Skeletal muscle tissue (tissue), 4 donors: ENCODE results near the gene SVIL. TPM values are rescaled to one million over a fixed set of nuclear protein-coding genes. Genes with fewer than 3 reads are reported as not detected.
"Not testable (repeated sequence)": the region's sequence is repeated elsewhere in the genome, so short reads cannot be mapped to it uniquely, and the experiment has no call there.

Experiments
- H3K27ac ChIP-seq: one replicate; pipeline ENCODE4 v1.7.0; 2013; ENCODE audit warnings: mild to moderate bottlenecking, low read depth, low read length, inconsistent platforms
- H3K27me3 ChIP-seq, 3 donors: one replicate each; pipeline ENCODE4 v1.7.0; 2013; ENCODE audit warnings: low read length in 3 of 3; ENCODE audit not compliant: control insufficient read depth in 3 of 3, insufficient read depth in 3 of 3
- H3K36me3 ChIP-seq, 3 donors: one replicate each; pipeline ENCODE4 v1.7.0; 2013; ENCODE audit warnings: low read length in 3 of 3; ENCODE audit not compliant: control insufficient read depth in 3 of 3, insufficient read depth in 3 of 3
- H3K4me1 ChIP-seq, 3 donors: one replicate each; pipeline ENCODE4 v1.7.0; 2013; ENCODE audit warnings: low read length in 3 of 3, mild to moderate bottlenecking in 3 of 3; ENCODE audit not compliant: control insufficient read depth in 3 of 3, insufficient read depth in 3 of 3
- H3K4me3 ChIP-seq, 3 donors: one replicate each; pipeline ENCODE4 v1.7.0; 2013; ENCODE audit warnings: low read length in 3 of 3
- H3K9ac ChIP-seq, 3 donors: one replicate each; pipeline ENCODE4 v1.7.0; 2013; ENCODE audit warnings: low read length in 3 of 3, mild to moderate bottlenecking in 3 of 3, moderate library complexity in 2 of 3, low read depth in 1 of 3
- H3K9me3 ChIP-seq, 3 donors: one replicate each; pipeline ENCODE4 v1.7.0; 2013; ENCODE audit warnings: low read length in 3 of 3; ENCODE audit not compliant: control insufficient read depth in 3 of 3
- total RNA-seq: library from RNA; depleted of rRNA; stranded (reverse); fragments of >200 nt; gene quantifications from one replicate; pipeline ENCODE4 v1.2.3, GENCODE V29; 2014
- donor health status: Osteomylitis.

The SVIL gene
- total RNA-seq, 1 donor from 2014 or later = 153 TPM

DNA sequence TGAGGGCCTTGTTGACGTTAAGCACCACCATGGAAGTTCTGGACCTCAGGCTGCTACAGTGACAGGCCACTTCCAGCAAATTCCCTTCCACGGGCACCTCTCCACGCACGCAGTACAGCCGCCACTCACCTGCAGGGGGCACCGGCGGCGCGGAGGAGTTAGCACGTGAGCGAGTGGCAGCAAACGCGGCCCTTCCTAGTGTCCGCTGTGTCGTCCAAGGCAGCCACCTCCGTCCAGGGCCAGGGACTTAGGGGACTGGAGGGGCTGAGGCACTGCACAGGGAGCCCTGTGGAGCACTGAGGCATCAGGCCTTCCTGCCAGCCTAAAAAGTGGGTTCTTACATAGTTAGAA, 164.4 kb downstream of the SVIL start:
- H3K9me3 ChIP-seq = no peaks in the 10 kb centered on the region
- H3K36me3 ChIP-seq = peaks cover 68 to 71% (median 68%) of the 10 kb centered on the region in 3 donors
- H3K9ac ChIP-seq = peak overlapping the region; percentile 4 to 54 (median 43)
- no peak overlapping the region for H3K4me3 ChIP-seq
- no peaks in the 10 kb centered on the region for H3K27me3 ChIP-seq
- H3K27ac ChIP-seq = peak overlapping the region; percentile 60
- peaks cover 43 to 67% (median 63%) of the 10 kb centered on the region in 3 donors for H3K4me1 ChIP-seq

DNA sequence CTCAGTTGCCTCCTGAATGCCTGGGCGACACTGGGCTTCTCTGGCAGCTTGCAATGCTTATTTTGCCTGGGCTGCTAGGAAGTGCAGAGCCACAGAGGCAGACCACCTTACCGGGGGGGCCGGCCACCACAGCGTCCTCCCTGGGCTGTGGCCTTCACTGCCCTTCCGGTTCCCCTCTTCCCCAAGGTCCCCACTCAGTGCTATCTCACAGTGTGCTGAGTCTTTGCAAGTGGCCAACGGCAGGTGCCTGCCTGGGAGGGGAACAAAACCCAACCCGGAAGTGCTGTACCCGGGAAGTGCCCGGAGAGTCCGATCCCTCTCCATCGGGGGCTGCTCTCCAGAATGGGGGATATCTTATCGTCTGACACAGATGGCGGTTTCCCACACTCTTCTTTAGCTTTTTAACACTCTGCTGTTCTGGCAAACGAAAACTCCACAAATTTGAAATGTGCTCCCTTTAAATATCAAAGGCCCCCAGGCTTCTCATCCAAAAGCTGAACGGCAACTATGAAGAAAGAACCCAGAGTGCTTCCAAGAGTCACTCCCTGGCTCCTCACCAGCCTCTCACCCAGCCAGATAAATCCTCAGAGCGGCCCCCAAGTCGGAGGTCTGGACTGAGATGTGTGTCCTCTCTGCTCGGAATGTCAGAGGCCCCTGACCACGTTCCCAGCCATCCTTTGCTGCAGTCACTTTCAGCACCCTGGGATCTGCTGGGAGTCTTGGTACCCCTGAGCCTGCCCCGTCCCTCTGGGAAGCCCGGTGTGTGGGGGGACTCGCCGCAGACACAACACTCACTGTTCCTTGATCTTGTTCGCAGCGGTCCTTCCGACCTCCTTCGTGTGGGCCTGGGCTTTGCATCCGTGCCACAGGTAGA, 165.1 kb downstream of the SVIL start:
- Histone ChIP-seq H3K9ac (peak overlapping the region; percentile 4 to 45 (median 43)), H3K9me3 (no peaks in the 10 kb centered on the region), H3K4me3 (no peak overlapping the region), H3K27me3 (no peaks in the 10 kb centered on the region), H3K4me1 (peaks cover 42 to 67% (median 63%) of the 10 kb centered on the region in 3 donors), H3K36me3 (peaks cover 71 to 72% (median 72%) of the 10 kb centered on the region in 3 donors), H3K27ac (peak overlapping the region; percentile 60)

DNA sequence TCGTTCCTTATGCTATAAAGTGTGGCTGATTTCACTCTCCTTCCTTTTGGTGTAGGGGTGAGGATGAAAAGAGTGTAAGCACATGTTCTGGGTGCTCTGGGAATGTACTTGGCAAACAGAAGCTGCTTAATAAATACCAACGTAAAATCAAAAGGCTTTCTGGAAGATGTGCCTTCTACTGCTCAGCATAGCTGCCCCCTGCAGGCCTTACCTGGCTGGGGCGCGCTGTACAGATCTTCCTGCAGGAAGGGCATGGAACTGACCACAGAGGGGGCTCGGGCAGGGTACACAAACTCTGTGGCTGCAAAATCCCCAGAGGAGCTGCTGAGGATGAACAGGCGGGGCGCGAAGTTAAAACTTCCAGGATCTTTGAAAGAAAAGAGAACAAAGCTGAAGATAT, 169.4 kb downstream of the SVIL start:
- H3K4me3 ChIP-seq = no peak overlapping the region
- peak overlapping the region; percentile 78 for H3K27ac ChIP-seq
- H3K9me3 ChIP-seq = no peaks in the 10 kb centered on the region
- no peaks in the 10 kb centered on the region for H3K27me3 ChIP-seq
- peaks cover 67 to 79% (median 78%) of the 10 kb centered on the region in 3 donors for H3K36me3 ChIP-seq
- H3K4me1 ChIP-seq = peaks cover 28 to 52% (median 38%) of the 10 kb centered on the region in 3 donors
- H3K9ac ChIP-seq = no peak overlapping the region

DNA sequence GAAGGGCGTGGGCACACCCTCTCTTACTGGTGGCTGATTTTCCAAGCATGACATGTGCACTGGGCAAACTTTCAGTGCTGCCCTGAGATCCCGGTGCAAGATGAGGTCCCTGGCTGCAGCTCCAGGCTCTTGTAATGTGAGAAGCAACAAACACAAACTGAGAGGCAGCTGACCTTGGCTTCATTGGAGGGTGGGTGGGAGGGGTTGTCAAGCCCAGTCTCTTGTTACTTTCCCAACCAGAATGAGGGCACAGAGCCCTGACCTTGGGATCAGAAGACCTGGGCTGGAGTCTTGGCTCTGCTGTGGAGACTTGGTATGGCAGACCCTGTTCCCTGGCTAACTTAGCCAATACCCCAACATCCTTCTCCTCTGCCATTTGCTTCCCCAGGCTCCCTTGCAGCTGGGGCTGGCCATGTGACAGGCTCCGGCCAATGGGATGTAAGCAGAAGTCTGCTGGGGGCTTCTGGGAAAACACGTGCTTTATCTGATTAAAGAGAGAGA, 170.1 kb downstream of the SVIL start:
- not testable (repeated sequence) for H3K4me3 ChIP-seq, H3K9me3 ChIP-seq, H3K27me3 ChIP-seq
- Histone ChIP-seq H3K36me3 (peaks cover 65 to 79% (median 79%) of the 10 kb centered on the region in 3 donors), H3K27ac (peak overlapping the region; percentile 78), H3K9ac (peak overlapping the region in 1 of 3 donors; percentile 61), H3K4me1 (peaks cover 25 to 46% (median 32%) of the 10 kb centered on the region in 3 donors)

DNA sequence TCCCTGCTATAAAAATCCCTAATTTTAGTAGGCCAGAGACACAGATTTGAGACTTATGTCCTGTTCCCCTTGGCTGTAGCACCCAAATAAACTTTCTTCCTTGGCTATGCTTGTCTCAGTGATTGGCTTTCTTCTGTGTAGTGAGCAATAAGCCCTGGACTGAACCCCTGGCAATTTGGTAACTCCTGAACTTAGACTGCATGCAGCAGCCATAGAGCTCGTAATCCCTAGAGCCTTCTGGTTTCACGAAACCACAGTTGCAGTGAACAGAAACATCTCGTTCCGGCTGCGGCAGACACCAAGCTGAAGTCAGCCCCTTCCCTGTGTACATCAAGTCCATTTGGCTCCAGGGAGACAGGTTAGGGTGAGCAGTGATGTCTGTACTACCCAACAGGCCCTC, 173.7 kb downstream of the SVIL start:
- no peaks in the 10 kb centered on the region for H3K9me3 ChIP-seq
- no peaks in the 10 kb centered on the region for H3K27me3 ChIP-seq
- H3K27ac ChIP-seq = peak overlapping the region; percentile 46
- H3K36me3 ChIP-seq = peaks cover 65 to 73% (median 71%) of the 10 kb centered on the region in 3 donors
- H3K4me3 ChIP-seq = no peak overlapping the region
- peaks cover 20 to 26% (median 20%) of the 10 kb centered on the region in 3 donors for H3K4me1 ChIP-seq
- no peak overlapping the region for H3K9ac ChIP-seq

DNA sequence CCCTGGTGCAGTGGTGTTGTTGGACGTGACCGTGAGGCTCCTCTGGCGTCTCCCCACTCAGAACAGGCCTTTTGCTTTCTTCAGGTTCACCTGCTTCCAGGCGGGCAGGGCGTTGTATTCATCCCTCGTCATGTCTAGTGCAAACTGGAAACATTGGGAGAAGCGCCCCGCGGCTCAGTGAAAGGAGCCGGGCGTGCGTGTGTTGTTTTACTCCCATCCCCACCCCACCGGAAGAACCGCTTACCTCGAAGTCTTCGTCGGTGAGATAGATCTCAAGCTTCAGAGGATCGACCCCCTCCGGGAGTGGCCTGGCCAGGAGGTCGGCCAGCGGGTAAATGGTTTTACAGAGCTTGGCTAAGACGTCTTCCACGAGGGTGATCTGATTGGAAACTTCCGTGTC, 176.6 kb downstream of the SVIL start:
- H3K9me3 ChIP-seq, H3K27ac ChIP-seq, H3K4me1 ChIP-seq, H3K9ac ChIP-seq, H3K4me3 ChIP-seq, H3K27me3 ChIP-seq: not testable (repeated sequence)
- H3K36me3 ChIP-seq = peaks cover 45 to 55% (median 54%) of the 10 kb centered on the region in 3 donors

DNA sequence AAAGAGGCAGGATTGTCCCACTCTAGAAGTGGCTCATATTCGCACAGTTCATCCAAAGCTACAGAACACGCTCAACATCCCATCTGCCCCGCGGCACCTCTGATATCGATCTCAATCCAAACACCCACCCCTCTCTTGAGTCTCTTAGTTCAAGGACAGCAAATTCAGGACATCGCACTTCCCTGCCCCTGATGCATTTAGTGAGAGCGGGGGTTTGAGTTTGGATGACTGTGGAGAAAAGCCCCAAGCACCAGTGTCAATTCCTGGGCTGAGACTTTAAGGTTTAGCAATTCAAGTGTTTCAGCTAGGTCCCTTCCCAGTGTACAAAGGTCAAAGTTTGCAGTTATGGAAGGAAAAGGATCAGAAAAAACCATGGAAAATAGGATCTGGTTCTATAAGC, 179.7 kb downstream of the SVIL start:
- H3K27me3 ChIP-seq = no peaks in the 10 kb centered on the region
- no peak overlapping the region for H3K9ac ChIP-seq
- no peaks in the 10 kb centered on the region for H3K4me1 ChIP-seq
- no peaks in the 10 kb centered on the region for H3K9me3 ChIP-seq
- peaks cover 23 to 25% (median 24%) of the 10 kb centered on the region in 3 donors for H3K36me3 ChIP-seq
- peak overlapping the region; percentile 34 for H3K27ac ChIP-seq
- H3K4me3 ChIP-seq = no peak overlapping the region

DNA sequence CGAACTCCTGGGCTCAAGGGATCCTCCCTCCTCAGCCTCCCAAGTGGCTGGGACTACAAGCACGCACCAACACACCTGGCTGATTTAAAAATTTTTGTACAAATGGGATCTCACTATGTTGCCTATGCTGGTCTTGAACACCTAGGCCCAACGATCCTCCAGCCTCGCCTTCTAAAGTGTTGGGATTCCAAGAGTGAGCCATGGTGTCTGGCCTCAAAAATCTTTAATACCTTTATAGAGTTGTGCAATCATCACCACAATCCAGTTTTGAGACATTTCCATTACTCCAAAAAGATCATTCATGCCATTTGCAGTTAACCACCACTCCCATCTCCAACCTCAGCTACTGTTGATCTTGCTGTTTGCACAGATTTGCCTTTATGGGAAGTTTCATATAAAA, 180.5 kb downstream of the SVIL start:
- Histone ChIP-seq H3K36me3 (peaks cover 16 to 18% (median 17%) of the 10 kb centered on the region in 3 donors), H3K9ac (no peak overlapping the region), H3K27me3 (no peaks in the 10 kb centered on the region), H3K27ac (no peak overlapping the region), H3K4me1 (peaks cover 0 to 1% (median 0%) of the 10 kb centered on the region in 3 donors), H3K4me3 (no peak overlapping the region), H3K9me3 (no peaks in the 10 kb centered on the region)

DNA sequence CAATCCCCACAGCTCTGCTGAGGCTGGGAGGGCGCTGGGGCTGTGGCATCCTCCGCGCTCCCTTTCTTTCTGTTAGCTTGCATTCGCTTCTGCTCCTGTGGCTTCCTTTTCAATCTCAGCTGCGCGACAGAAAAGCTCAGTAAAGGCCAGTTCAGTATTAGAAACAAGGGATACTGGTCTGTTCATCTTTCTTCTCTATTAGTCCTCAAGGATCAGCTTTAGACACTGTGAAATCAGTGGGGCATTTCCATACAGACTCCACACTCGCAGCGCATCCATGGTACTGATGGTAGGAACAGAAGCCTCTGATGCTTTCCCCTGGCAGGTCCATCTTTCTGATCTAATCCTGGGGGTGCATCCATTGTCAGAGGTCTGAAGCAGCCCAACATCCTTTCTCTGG, 182.2 kb downstream of the SVIL start:
- H3K4me3 ChIP-seq = no peak overlapping the region
- peaks cover 4 to 8% (median 5%) of the 10 kb centered on the region in 3 donors for H3K36me3 ChIP-seq
- no peaks in the 10 kb centered on the region for H3K9me3 ChIP-seq
- H3K9ac ChIP-seq = no peak overlapping the region
- no peaks in the 10 kb centered on the region for H3K27me3 ChIP-seq
- no peak overlapping the region for H3K27ac ChIP-seq
- peaks cover 8 to 14% (median 13%) of the 10 kb centered on the region in 3 donors for H3K4me1 ChIP-seq

DNA sequence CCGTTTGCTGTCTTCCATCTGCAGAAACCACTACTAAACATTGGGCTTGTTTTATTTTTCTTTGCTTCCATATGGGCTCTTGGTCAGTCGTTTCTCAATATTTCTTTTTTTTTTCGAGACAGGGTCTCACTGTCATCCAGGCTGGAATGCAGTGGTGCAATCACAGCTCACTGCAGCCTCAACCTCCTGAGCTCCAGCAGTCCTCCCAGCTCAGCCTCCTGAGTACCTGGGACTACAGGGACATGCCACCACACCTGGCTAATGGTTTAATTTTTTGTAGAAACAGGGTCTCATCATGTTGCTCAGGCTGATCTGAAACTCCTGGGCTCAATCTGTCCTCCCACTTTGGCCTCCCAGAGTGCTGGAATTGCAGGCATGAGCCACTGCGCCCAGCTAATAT, 182.8 kb downstream of the SVIL start:
- Histone ChIP-seq H3K4me1 (peaks cover 8 to 14% (median 13%) of the 10 kb centered on the region in 3 donors), H3K9ac (no peak overlapping the region), H3K9me3 (no peaks in the 10 kb centered on the region), H3K36me3 (peaks cover 2 to 3% (median 2%) of the 10 kb centered on the region in 3 donors), H3K4me3 (no peak overlapping the region), H3K27me3 (no peaks in the 10 kb centered on the region), H3K27ac (no peak overlapping the region)
